Tibial artery (tissue), 4 donors: ENCODE measurements around the gene GNG10.
"Not testable (repeated sequence)": the region's sequence is repeated elsewhere in the genome, so short reads cannot be mapped to it uniquely, and the experiment has no call there.

ENCODE experiments used
- DNase-seq, 2 donors: peaks; one replicate each; pipeline ENCODE4 v3.0.0-alpha.2; 2019
- H3K27ac ChIP-seq, 2 donors: fragments of 200-600 bp; sonication (generic) in 1 of 2; 1 replicate in 1 of 2; 2 replicates in 1 of 2; pipeline ENCODE4 v1.5.1; 2018 to 2019; ENCODE audit warnings: mild to moderate bottlenecking in 1 of 2
- H3K27me3 ChIP-seq, 2 donors: fragments of 200-600 bp; sonication (generic) in 1 of 2; one replicate each; pipeline versions ENCODE4 v1.5.1 to v1.6.0; 2016 to 2019
- H3K36me3 ChIP-seq, 3 donors: fragments of 200-600 bp; sonication (generic) in 2 of 3; one replicate each; pipeline ENCODE4 v1.5.1; 2016 to 2019; ENCODE audit warnings: mild to moderate bottlenecking in 2 of 3
- H3K4me1 ChIP-seq, 4 donors: fragments of 200-600 bp; sonication (generic) in 2 of 4; 1 replicate in 3 of 4; 2 replicates in 1 of 4; pipeline ENCODE4 v1.5.1; 2016 to 2019
- H3K4me3 ChIP-seq, 2 donors: fragments of 200-600 bp; sonication (generic) in 1 of 2; 1 replicate in 1 of 2; 2 replicates in 1 of 2; pipeline ENCODE4 v1.5.1; 2018 to 2019; ENCODE audit warnings: mild to moderate bottlenecking in 2 of 2
- H3K9me3 ChIP-seq, 3 donors: fragments of 200-600 bp; sonication (generic) in 1 of 3; one replicate each; pipeline ENCODE4 v1.5.1; 2016 to 2019
- CTCF ChIP-seq, 2 experiments: fragments of 200-600 bp in 1 of 2; fragments of 450-650 bp in 1 of 2; IDR thresholded peaks; one replicate each; pipeline ENCODE4 v1.5.1; 2017 to 2019; ENCODE audit warnings: antibody characterized with exemption in 2 of 2, mild to moderate bottlenecking in 1 of 2, moderate library complexity in 1 of 2
- intact Hi-C: fragments of 100-400 bp; cut with DNase I; formaldehyde crosslinking; loops from one replicate; pipeline ENCODE4 v1.15.0; 2023; ENCODE audit warnings: low total_unique reads

The GNG10 gene

DNA sequence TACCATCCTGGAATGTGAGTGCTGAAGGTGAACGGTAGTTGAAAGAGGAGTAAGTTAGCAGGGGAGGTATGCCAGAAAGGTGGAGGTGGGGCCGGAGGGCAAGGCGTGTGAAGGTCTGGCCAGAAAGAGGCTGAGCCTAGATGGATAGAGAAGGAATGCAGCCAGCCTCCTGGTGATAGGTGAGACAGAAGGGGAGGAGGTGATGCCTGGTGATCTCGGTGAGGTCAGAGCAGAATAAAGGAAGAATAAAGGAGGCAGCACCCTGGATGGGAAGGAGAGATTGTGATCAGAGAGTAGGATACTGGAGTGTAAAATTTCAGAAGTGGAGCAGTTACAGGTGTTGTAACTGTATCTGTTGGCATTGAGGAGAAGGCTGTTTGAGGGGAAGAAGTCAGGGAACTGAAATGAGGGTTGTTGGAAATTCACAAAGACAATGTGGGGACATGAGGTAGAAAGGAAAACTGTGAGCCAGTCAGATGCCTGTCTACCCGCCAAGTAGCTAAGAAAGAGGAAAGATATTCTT, 2.0 kb downstream of the GNG10 start:
- no peak overlapping the region for H3K4me3 ChIP-seq
- no peaks in the 10 kb centered on the region for H3K27me3 ChIP-seq
- H3K36me3 ChIP-seq = peaks cover 10 to 18% (median 14%) of the 10 kb centered on the region in 3 donors
- no peak for TF ChIP-seq CTCF (IDR thresholded peaks at IDR 0.05)
- DNase-seq = no peak
- no peaks in the 10 kb centered on the region for H3K9me3 ChIP-seq
- H3K4me1 ChIP-seq = peaks cover 0 to 15% (median 10%) of the 10 kb centered on the region in 4 donors
- intact Hi-C loops = no loop called here
- no peak overlapping the region for H3K27ac ChIP-seq

DNA sequence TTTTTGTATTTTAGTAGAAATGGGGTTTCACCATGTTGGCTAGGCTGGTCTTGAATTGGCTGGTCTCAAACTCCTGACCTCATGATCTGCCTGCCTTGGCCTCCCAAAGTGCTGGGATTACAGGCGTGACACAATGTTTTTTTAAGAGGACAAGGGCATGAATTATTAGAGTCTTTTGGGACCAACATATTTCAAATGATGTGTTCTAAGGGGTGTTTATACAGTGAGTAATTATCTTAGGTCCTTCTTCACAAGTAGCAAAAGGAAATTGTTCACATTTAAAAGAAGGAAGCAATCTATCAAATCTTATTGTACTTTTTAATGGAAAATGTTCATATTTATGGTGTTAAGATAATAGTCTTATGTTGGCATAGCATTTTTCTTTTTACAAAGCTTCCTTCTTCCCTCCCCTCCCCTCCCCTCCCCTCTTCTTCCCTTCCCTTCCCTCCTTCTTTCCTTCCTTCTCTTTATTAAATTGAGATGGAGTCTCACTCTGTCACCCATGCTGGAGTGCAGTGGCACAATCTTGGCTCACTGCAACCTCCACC, 6.7 kb downstream of the GNG10 start:
- TF ChIP-seq CTCF (IDR thresholded peaks at IDR 0.05) = no peak
- DNase-seq = no peak
- Histone ChIP-seq H3K9me3 (no peaks in the 10 kb centered on the region), H3K27me3 (no peaks in the 10 kb centered on the region), H3K4me3 (no peak overlapping the region), H3K4me1 (peaks cover 0 to 5% (median 1%) of the 10 kb centered on the region in 4 donors), H3K36me3 (peaks cover 17 to 36% (median 30%) of the 10 kb centered on the region in 3 donors), H3K27ac (no peak overlapping the region)
- intact Hi-C loops = no loop called here

GRCh38 chr9:111668601-111669000, 7.2 kb downstream of the GNG10 start:
- H3K4me3 ChIP-seq, H3K9me3 ChIP-seq, H3K27me3 ChIP-seq, DNase-seq, H3K27ac ChIP-seq, intact Hi-C loops, H3K4me1 ChIP-seq: not testable (repeated sequence)
- peaks cover 17 to 36% (median 30%) of the 10 kb centered on the region in 3 donors for H3K36me3 ChIP-seq

GRCh38 chr9:111674319-111674718, 12.9 kb downstream of the GNG10 start:
- Histone ChIP-seq H3K27ac (no peak overlapping the region), H3K4me1 (no peaks in the 10 kb centered on the region), H3K9me3 (no peaks in the 10 kb centered on the region), H3K36me3 (peaks cover 13 to 37% (median 13%) of the 10 kb centered on the region in 3 donors), H3K4me3 (no peak overlapping the region), H3K27me3 (no peaks in the 10 kb centered on the region)
- DNase-seq = no peak
- no peak for TF ChIP-seq CTCF (IDR thresholded peaks at IDR 0.05)
- intact Hi-C loops = no loop called here

- Histone ChIP-seq H3K27me3 (no peaks in the 10 kb centered on the region), H3K4me3 (no peak overlapping the region), H3K36me3 (peaks cover 10 to 37% (median 24%) of the 10 kb centered on the region in 3 donors), H3K4me1 (no peaks in the 10 kb centered on the region), H3K9me3 (no peaks in the 10 kb centered on the region), H3K27ac (no peak overlapping the region)
- no peak for TF ChIP-seq CTCF (IDR thresholded peaks at IDR 0.05)
- intact Hi-C loops = no loop called here
- DNase-seq = no peak
Observed at GRCh38 chr9:111676116-111676515, 14.7 kb downstream of the GNG10 start.

DNA sequence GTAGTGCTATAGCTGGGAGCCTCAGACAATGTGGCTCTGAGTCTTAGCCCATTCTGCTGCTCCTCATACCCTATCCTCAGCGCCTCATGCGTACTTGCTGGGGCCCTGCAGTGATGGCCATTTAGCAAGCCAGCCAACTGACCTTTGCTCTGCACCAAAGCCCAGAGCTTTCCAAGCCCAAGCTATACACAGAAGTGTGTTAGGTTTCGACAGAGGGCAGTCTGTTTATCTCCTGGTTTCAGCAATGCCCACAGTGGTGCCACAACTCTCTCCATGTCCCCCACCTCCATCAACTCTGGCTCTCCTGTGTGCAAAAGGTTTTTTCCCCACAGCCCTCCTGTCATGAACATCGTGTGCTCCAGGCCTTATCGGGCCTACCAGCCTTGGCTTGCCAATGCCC, 16.9 kb downstream of the GNG10 start:
- H3K9me3 ChIP-seq = no peaks in the 10 kb centered on the region
- intact Hi-C loops = no loop called here
- H3K4me3 ChIP-seq = no peak overlapping the region
- no peak for TF ChIP-seq CTCF (IDR thresholded peaks at IDR 0.05)
- H3K27me3 ChIP-seq = no peaks in the 10 kb centered on the region
- no peak for DNase-seq
- H3K4me1 ChIP-seq = no peaks in the 10 kb centered on the region
- H3K36me3 ChIP-seq = peaks cover 10 to 37% (median 24%) of the 10 kb centered on the region in 3 donors
- H3K27ac ChIP-seq = no peak overlapping the region
